HG02798 (cell line): ENCODE measurements around the gene NOP14.
"Not testable (repeated sequence)": the region's sequence is repeated elsewhere in the genome, so short reads cannot be mapped to it uniquely, and the experiment has no call there.

ENCODE experiments used
- ATAC-seq: cut with Tn5 transposase; IDR thresholded peaks from one replicate; pipeline ENCODE4 v1.9.1; 2021; ENCODE audit warnings: mild to moderate bottlenecking; ENCODE audit not compliant: unreplicated experiment, poor library complexity

Gene NOP14

GRCh38 chr4:2943364-2944090, 19.7 kb downstream of the NOP14 start:
- no peak for ATAC-seq

GRCh38 chr4:2942532-2943363, 20.5 kb downstream of the NOP14 start:
- no peak for ATAC-seq

- ATAC-seq, result no peak
These were observed 21.1 kb downstream of the NOP14 start for GRCh38 chr4:2942037-2942531.

- ATAC-seq, result no peak
These were observed 21.8 kb downstream of the NOP14 start for GRCh38 chr4:2941138-2942036.

- ATAC-seq, result no peak
These were observed 22.7 kb downstream of the NOP14 start for GRCh38 chr4:2940267-2941137.

GRCh38 chr4:2939383-2940243, 23.6 kb downstream of the NOP14 start:
- ATAC-seq, result no peak

- ATAC-seq, result no peak
These were observed 24.3 kb downstream of the NOP14 start for GRCh38 chr4:2938906-2939305.

- ATAC-seq, result not testable (repeated sequence)
These were observed 24.8 kb downstream of the NOP14 start for GRCh38 chr4:2938411-2938810.

- ATAC-seq, result no peak
These were observed 25.2 kb downstream of the NOP14 start for GRCh38 chr4:2937986-2938385.

- peak; percentile 27 for ATAC-seq
These were observed 25.9 kb downstream of the NOP14 start for GRCh38 chr4:2937146-2937857.

GRCh38 chr4:2936773-2937145, 26.4 kb downstream of the NOP14 start:
- ATAC-seq, result peak; percentile 26

GRCh38 chr4:2935762-2936743, 27.2 kb downstream of the NOP14 start:
- no peak for ATAC-seq

GRCh38 chr4:2934813-2935761, 28.1 kb downstream of the NOP14 start:
- ATAC-seq, result peak; percentile 65

- ATAC-seq, result no peak
These were observed 29.0 kb downstream of the NOP14 start for GRCh38 chr4:2934077-2934812.

- ATAC-seq, result no peak
These were observed 29.6 kb downstream of the NOP14 start for GRCh38 chr4:2933566-2934076.
